Left ventricle myocardium inferior (tissue), 1 donor: Measurements from ENCODE around the gene USP10. TPM values are rescaled to one million over a fixed set of nuclear protein-coding genes. Genes with fewer than 3 reads are reported as not detected.

Source experiments
- DNase-seq: peaks from one replicate; pipeline ENCODE4 v3.0.0-alpha.2; 2020
- H3K27ac ChIP-seq: fragments of 200-600 bp; replicated peaks from 2 replicates; pipeline ENCODE4 v1.8.0; 2021
- H3K27me3 ChIP-seq: fragments of 200-600 bp; 2 replicates; pipeline ENCODE4 v1.8.0; 2021; ENCODE audit warnings: low read depth
- H3K36me3 ChIP-seq: fragments of 200-600 bp; 2 replicates; pipeline ENCODE4 v1.8.0; 2021
- H3K4me1 ChIP-seq: fragments of 200-600 bp; 2 replicates; pipeline ENCODE4 v1.8.0; 2021
- H3K4me3 ChIP-seq: fragments of 200-600 bp; 2 replicates; pipeline ENCODE4 v1.8.0; 2021; ENCODE audit warnings: mild to moderate bottlenecking, moderate library complexity
- H3K9me3 ChIP-seq: fragments of 200-600 bp; replicated peaks from 2 replicates; pipeline ENCODE4 v1.8.0; 2021
- intact Hi-C: fragments of 100-400 bp; cut with micrococcal nuclease; formaldehyde crosslinking; loops from one replicate; pipeline ENCODE4 v1.11.0; 2022
- total RNA-seq: library from RNA; stranded (reverse); fragmentation: NEBNext Ultra II Directional; extraction: Animal tissue kit (Norgen Biotek cat#: 25700); gene quantifications from one replicate; pipeline ENCODE4 v1.2.1, GENCODE V29; 2021
- TF ChIP-seq, protein P1 (sequence below): fragments of 200-600 bp; IDR thresholded peaks from 2 replicates; pipeline ENCODE4 v1.8.0; 2021; ENCODE audit warnings: antibody characterized with exemption, mild to moderate bottlenecking, borderline replicate concordance
- donor health status: DM: no; HTN: yes; CAD: no; lungs with severe emphysema.

The USP10 gene
- total RNA-seq, 1 donor from 2014 or later = 66.7 TPM

DNA sequence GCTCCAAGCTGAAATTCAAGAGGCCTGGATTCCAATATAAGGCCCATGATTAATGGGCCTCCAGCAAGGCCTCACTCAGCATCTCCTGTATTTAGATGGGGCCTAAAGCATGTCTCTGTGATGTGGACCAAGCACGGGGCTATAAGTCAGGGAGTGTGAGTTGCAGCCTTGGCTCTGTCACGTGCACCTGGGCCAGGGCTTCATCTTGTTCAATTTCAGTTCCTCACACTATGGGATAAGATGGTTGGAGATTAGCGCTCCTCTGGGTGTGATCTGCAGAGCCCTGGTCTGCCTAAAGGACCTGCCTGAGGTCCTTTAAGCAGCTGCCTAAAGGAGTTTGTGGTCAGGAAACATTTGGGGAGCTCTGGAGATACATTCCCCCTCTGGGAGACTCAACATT lies 26.2 kb upstream of the USP10 start:
- Histone ChIP-seq H3K4me3 (no peak overlapping the region), H3K4me1 (peaks cover 3% of the 10 kb centered on the region), H3K36me3 (peaks cover 3% of the 10 kb centered on the region), H3K9me3 (no peaks in the 10 kb centered on the region), H3K27ac (no peak overlapping the region), H3K27me3 (peaks cover 8% of the 10 kb centered on the region)
- no peak for DNase-seq
- intact Hi-C loops = loop anchor here (5.0 kb wide), 1 partner anchor 49 kb away; no protein-coding TSS in a partner anchor
- TF ChIP-seq, protein P1, sequence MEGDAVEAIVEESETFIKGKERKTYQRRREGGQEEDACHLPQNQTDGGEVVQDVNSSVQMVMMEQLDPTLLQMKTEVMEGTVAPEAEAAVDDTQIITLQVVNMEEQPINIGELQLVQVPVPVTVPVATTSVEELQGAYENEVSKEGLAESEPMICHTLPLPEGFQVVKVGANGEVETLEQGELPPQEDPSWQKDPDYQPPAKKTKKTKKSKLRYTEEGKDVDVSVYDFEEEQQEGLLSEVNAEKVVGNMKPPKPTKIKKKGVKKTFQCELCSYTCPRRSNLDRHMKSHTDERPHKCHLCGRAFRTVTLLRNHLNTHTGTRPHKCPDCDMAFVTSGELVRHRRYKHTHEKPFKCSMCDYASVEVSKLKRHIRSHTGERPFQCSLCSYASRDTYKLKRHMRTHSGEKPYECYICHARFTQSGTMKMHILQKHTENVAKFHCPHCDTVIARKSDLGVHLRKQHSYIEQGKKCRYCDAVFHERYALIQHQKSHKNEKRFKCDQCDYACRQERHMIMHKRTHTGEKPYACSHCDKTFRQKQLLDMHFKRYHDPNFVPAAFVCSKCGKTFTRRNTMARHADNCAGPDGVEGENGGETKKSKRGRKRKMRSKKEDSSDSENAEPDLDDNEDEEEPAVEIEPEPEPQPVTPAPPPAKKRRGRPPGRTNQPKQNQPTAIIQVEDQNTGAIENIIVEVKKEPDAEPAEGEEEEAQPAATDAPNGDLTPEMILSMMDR = no peak

DNA sequence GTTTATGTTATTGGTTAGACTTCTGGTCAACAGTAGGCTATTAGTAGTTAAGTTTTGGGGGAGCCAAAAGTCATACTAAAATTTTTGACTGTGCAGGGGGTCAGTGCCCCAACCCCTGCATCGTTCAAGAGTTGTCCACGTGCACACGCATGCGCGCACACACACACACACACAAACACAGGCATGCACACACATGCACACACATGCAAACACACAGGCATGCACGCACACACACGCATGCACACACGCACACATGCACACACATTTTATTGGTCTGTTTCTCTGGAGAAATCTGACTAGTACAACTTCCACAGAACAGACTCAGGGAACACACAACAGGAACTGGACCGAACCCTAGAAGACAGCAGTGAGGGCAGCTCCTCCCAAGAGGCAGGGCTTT lies 24.4 kb upstream of the USP10 start:
- Histone ChIP-seq H3K36me3 (no peaks in the 10 kb centered on the region), H3K4me1 (peaks cover 3% of the 10 kb centered on the region), H3K9me3 (no peaks in the 10 kb centered on the region), H3K27me3 (peaks cover 11% of the 10 kb centered on the region), H3K4me3 (no peak overlapping the region), H3K27ac (no peak overlapping the region)
- DNase-seq = no peak
- TF ChIP-seq, protein P1 = no peak
- intact Hi-C loops = no loop called here

DNA sequence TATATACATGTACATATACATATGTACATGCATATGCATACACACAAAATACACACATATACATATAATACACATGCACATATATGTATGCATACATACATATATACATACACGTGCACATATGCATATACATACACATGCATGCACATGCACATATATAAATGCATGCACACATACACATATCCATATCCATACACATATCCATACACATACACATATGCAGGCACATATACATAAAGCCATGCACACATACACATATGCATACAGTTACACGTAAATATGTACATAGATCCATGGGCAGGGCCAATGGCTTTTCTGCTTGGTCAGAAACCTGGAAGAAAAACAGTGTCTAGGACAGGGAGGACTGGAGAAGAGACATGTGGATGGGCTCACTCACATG lies 23.9 kb upstream of the USP10 start:
- TF ChIP-seq, protein P1 = no peak
- intact Hi-C loops = no loop called here

DNA sequence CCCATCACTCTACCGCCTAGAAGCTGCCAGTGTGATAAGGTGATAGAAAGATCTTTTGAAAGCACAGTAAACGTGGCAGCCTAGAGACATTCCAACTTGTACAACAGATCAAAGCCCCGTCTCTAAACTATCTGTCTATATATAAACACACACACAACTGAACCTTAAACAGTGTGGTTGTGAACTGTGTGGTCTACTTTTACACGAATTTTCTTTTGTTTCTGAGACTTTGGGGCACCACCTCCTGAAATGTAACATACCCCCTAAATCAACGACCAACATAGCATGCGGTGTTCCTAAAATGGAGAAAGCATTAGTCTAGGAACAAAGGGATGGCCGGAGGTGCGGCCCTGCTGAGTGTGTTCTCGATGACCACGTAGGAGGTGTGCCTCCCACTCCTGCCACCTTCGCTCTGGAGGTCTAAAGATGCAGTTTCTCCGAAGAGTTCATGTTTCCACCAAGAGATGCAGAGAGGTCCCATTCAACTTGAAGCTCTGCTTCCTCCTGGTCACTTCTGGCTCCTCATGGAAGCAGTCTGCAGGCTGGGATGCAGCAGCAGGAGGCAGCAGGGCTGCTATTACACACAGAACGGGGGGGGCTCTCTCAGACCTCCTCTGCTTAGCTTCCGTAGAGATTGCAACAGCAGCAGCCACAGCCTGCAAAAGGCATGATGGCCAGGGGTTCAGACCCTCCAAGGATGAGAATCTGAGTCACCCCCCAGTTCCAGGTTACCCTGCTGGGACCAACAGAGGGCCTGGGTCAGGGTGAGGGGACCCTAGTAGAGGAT lies 22.6 kb upstream of the USP10 start:
- H3K36me3 ChIP-seq = no peaks in the 10 kb centered on the region
- H3K4me3 ChIP-seq = no peak overlapping the region
- H3K27me3 ChIP-seq = peaks cover 22% of the 10 kb centered on the region
- H3K27ac ChIP-seq = no peak overlapping the region
- intact Hi-C loops = no loop called here
- peaks cover 3% of the 10 kb centered on the region for H3K4me1 ChIP-seq
- TF ChIP-seq, protein P1 = no peak
- H3K9me3 ChIP-seq = no peaks in the 10 kb centered on the region
- no peak for DNase-seq

More for the DNA sequence above, 23.9 kb upstream of the USP10 start:
- H3K4me3 ChIP-seq = no peak overlapping the region
- no peaks in the 10 kb centered on the region for H3K36me3 ChIP-seq
- no peak for DNase-seq
- peaks cover 15% of the 10 kb centered on the region for H3K27me3 ChIP-seq
- no peaks in the 10 kb centered on the region for H3K9me3 ChIP-seq
- H3K27ac ChIP-seq = no peak overlapping the region
- H3K4me1 ChIP-seq = peaks cover 3% of the 10 kb centered on the region

DNA sequence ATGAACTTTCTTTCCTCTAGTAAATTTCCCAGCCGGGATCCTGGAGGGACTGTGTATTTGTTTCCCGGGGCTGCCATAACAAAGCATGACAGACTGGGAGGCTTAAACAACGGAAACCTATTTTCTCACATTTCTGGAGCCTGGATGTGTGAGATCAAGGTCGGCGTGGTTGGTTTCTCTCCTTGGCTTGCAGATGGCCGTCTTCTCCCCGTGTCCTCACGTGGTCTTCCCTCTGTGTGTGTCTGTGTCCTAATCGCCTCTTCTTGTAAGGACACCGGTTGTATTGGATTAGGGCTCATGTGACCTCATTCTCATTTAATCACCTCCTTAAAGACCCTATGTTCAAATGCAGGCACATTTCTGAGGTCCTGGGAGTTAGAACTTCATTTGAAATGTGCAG lies 22.0 kb upstream of the USP10 start:
- no peak overlapping the region for H3K27ac ChIP-seq
- TF ChIP-seq, protein P1 = no peak
- H3K4me1 ChIP-seq = no peaks in the 10 kb centered on the region
- intact Hi-C loops = no loop called here
- peaks cover 22% of the 10 kb centered on the region for H3K27me3 ChIP-seq
- H3K36me3 ChIP-seq = no peaks in the 10 kb centered on the region
- H3K9me3 ChIP-seq = no peaks in the 10 kb centered on the region
- H3K4me3 ChIP-seq = no peak overlapping the region
- DNase-seq = no peak
